HL-60 (cell line): ENCODE results near the gene PPP1R1C.

ENCODE experiments used
- DNase-seq, 2 experiments: peaks; one replicate each; pipeline ENCODE4 v3.0.0-alpha.2; 2010 to 2020; ENCODE audit warnings: low read depth in 1 of 2, low spot score in 1 of 2
- H3K27ac ChIP-seq: fragments of 250-450 bp; sonication (Bioruptor Pico); replicated peaks from 2 replicates; pipeline ENCODE4 v1.5.1; 2020; ENCODE audit warnings: mild to moderate bottlenecking, moderate library complexity
- H3K27me3 ChIP-seq: fragments of 250-450 bp; sonication (Bioruptor Pico); 2 replicates; pipeline ENCODE4 v1.5.1; 2021; ENCODE audit warnings: mild to moderate bottlenecking, moderate library complexity; ENCODE audit not compliant: insufficient read depth, poor library complexity, severe bottlenecking
- H3K4me3 ChIP-seq: replicated peaks from 2 replicates; pipeline ENCODE4 v1.5.1; 2011; ENCODE audit warnings: mild to moderate bottlenecking, control low read depth, low read length; ENCODE audit not compliant: insufficient read depth
- CTCF ChIP-seq: IDR thresholded peaks from one replicate; pipeline ENCODE4 v1.5.1; 2011; ENCODE audit warnings: low read length, control low read depth, inconsistent platforms; ENCODE audit not compliant: insufficient read depth
- GABPA ChIP-seq: IDR thresholded peaks from 2 replicates; pipeline ENCODE4 v1.6.1; 2012; ENCODE audit warnings: low read depth
- POLR2AphosphoS5 ChIP-seq: IDR thresholded peaks from 2 replicates; pipeline ENCODE4 v1.6.1; 2012; ENCODE audit warnings: low read depth
- REST ChIP-seq: IDR thresholded peaks from 2 replicates; pipeline ENCODE4 v1.6.1; 2012; ENCODE audit warnings: low read depth; ENCODE audit not compliant: insufficient replicate concordance
- SPI1 ChIP-seq: IDR thresholded peaks from 2 replicates; pipeline ENCODE4 v1.6.1; 2012; ENCODE audit warnings: low read depth, mild to moderate bottlenecking, borderline replicate concordance
- long read RNA-seq: library from polyadenylated mRNA; unstranded; transcript quantifications from one replicate; pipeline ENCODE4 v2.0.0, GENCODE V29; 2020

PPP1R1C gene
- long read RNA-seq, result 0 reads

GRCh38 chr2:181985632-181986205 is at the start of gene PPP1R1C:
Gene PPP1R1C (plus strand): TSS chr2:181985853. CDS start chr2:181986111, 258 bp downstream.
- H3K4me3 ChIP-seq, result no peak within 1 kb of the TSS
- TF ChIP-seq SPI1, result no peak
- TF ChIP-seq POLR2AphosphoS5, result no peak
- no peak for TF ChIP-seq CTCF
- TF ChIP-seq REST, result no peak
- TF ChIP-seq GABPA, result no peak
- H3K27ac ChIP-seq, result no peak within 1 kb of the TSS
- no peak for DNase-seq
- no peaks in the 10 kb centered on the region for H3K27me3 ChIP-seq

GRCh38 chr2:181937473-181937872 is 48.2 kb upstream of the PPP1R1C start:
- peak; percentile 31 to 73 for DNase-seq
- TF ChIP-seq POLR2AphosphoS5, result no peak
- TF ChIP-seq REST, result no peak
- peak; percentile 91; the same call in 1 of the 2 replicates for TF ChIP-seq SPI1

GRCh38 chr2:181943411-181944124 is 42.1 kb upstream of the PPP1R1C start:
- Histone ChIP-seq H3K27me3 (no peaks in the 10 kb centered on the region), H3K27ac (no peak overlapping the region), H3K4me3 (no peak overlapping the region)
- no peak for TF ChIP-seq POLR2AphosphoS5
- TF ChIP-seq GABPA, result no peak
- no peak for DNase-seq

More at GRCh38 chr2:181937473-181937872, 48.2 kb upstream of the PPP1R1C start:
- peak overlapping the region; percentile 28 for H3K27ac ChIP-seq
- H3K27me3 ChIP-seq, result no peaks in the 10 kb centered on the region
- no peak overlapping the region for H3K4me3 ChIP-seq

GRCh38 chr2:181944164-181944913 is 41.3 kb upstream of the PPP1R1C start:
- Histone ChIP-seq H3K27me3 (no peaks in the 10 kb centered on the region), H3K27ac (no peak overlapping the region), H3K4me3 (no peak overlapping the region)
- no peak for TF ChIP-seq CTCF
- TF ChIP-seq GABPA, result no peak
- no peak for TF ChIP-seq REST
- TF ChIP-seq SPI1, result no peak
- TF ChIP-seq POLR2AphosphoS5, result no peak
- DNase-seq, result no peak
